Jurkat, Clone E6-1 (cell line): Measurements from ENCODE around the gene SH3RF1.
"Not testable (repeated sequence)": the region's sequence is repeated elsewhere in the genome, so short reads cannot be mapped to it uniquely, and the experiment has no call there.

Source experiments
- DNase-seq: peaks from one replicate; pipeline ENCODE4 v3.0.0-alpha.2; 2011; ENCODE audit warnings: low read depth, low spot score
- H3K4me3 ChIP-seq: 2 replicates; pipeline ENCODE4 v1.5.1; 2011; ENCODE audit warnings: mild to moderate bottlenecking, low read length, control low read depth, moderate library complexity

SH3RF1 gene

DNA sequence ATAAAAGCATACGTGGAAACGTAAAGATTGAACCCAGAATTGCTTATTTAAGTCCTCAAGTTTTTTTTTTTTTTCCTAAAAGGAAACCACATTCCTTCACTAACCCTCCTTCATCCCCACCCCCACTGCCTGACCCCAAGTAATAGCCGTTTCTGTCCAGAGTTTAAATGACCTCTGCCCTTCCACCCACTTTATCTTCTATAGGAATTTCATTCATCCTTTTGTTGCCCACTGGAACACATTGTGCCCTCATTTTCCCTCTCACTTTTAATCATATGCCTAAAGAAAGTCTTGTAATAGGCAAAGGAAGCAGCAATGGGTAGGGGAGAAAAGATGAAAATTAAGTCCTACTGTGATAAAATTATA lies 62.7 kb downstream of the SH3RF1 start:
- DNase-seq = no peak
- no peak overlapping the region for H3K4me3 ChIP-seq

GRCh38 chr4:169207436-169208089 lies 63.2 kb downstream of the SH3RF1 start:
- no peak for DNase-seq
- no peak overlapping the region for H3K4me3 ChIP-seq

GRCh38 chr4:169205744-169206080 lies 65.0 kb downstream of the SH3RF1 start:
- no peak for DNase-seq
- H3K4me3 ChIP-seq = no peak overlapping the region

DNA sequence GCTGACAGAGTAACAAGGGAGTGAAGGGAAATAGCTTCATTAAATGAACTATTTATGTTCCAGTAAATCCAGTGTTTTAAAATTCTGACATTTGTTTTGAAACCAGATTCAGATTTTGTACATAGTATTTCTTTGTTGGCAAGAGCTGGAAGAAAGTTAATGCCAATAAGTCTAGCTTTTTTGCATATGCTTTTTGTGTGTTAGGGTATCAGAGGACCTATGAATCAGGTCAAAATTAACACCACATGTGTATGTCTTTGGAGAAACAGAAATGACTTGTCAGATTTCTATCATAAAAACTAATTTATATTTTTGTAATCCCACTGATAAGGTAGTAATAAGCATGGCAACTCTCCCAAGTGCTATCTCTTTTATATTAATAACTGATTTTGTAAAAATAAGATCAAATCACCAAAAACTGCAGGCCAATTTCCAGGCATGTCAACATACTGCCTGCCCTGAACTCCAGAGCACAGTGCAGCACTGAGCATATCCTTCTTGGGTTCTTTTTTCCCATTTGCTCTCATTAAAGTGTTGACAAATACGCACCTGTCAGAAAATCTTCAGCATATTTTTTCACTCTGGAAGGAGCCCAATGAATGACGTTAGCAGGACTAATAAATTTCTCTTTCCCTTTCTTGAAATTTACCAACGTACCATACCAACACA lies 65.5 kb downstream of the SH3RF1 start:
- DNase-seq = no peak
- H3K4me3 ChIP-seq = no peak overlapping the region

DNA sequence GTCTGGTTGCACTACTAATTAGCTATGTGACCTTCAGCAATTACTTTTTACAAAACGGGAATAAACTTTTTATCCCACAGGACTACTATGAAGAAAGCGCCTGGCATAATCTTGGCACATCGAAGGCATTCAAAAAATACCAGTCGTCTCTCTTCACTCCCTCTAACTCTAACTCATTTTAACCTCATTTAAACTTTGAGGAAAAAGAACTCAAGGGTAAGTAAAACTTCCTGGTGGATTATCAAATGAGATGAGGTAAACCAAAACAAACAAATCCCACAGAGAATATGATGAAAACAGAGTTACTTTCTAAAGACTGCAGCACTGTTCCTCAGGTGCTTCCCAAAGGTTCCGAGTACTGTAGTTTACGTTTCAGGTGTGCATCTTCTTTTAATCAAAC lies 66.9 kb downstream of the SH3RF1 start:
- no peak overlapping the region for H3K4me3 ChIP-seq
- no peak for DNase-seq

DNA sequence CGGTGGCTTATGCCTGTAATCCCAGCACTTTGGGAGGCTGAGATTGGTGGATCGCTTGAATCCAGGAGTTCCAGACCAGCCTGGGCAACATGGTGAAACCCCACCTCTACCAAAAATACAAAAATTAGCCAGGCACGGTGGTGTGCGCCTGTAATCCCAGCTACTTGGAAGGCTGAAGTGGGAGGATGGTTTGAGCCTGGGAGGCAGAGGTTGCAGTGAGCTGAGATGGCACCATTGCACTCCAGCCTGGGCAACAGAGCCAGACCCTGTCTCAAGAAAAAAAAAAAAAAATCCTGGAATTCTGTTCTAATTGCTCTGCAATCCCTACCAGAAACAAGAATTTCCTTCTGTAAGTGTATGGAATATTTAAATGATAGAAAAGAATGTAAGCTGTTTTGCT lies 67.5 kb downstream of the SH3RF1 start:
- H3K4me3 ChIP-seq, DNase-seq: not testable (repeated sequence)

DNA sequence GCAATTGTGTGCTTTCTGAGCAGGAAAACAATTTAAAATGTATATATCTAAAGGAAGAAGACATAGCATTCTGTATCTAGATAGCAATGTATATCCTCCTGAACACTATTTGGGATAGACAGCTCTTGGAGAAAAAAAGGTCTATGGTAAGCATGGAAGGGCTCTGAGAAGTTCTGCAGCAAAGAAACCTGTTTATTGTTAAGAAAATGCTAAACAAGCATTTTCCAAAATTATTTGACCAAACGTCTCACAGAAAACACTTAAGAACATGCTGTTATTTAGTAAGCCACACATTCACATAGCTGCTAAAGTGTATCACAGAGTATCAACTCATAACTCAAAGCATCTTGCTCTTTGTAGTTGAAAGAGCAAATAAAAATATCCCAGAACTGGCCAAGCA lies 67.9 kb downstream of the SH3RF1 start:
- H3K4me3 ChIP-seq = no peak overlapping the region
- no peak for DNase-seq

- no peak for DNase-seq
- H3K4me3 ChIP-seq = no peak overlapping the region
Measured at GRCh38 chr4:169202145-169202699, 68.5 kb downstream of the SH3RF1 start.

DNA sequence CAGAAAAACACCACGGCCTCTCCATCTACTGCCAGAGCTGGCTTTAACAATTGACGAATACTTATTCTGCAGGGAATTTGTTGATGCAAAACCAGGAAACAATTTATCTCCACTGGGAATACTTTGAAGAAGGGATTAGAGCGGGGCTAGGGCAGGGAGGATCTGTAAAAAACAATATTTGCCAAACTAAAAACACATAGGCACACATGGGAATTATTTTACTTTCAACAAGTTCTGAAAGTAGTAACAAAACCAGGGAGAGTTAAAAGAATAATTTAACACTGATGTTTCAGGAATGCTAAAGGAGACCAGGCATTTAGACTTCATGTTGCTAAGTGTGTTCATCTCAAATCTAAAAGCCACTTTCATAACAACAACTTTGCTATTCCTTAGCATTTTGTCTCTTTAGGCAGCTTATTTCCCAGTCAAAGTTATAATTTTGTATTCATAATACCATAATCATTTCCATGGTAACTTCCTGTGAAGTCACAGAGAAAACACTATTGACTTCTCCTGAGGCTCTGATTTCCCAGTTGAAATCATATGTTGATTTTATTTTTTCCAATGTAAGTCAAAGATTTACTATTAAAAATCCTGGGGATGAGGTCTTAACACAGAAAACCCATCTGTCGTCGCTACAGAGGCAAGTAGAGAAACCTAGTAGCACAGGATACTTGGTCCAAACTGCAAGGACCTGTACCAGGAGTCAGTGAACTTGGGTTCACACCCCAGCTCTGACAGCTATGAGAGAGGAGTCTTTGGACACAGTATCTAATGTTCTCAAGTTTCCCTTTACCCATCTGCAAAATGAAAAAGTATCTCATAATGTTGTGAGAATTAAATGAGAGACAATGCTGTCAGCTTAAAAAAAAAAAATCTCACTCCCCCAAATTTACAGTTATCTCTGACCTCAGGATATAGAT lies 69.3 kb downstream of the SH3RF1 start:
- no peak overlapping the region for H3K4me3 ChIP-seq

GRCh38 chr4:169200361-169201030 lies 70.3 kb downstream of the SH3RF1 start:
- no peak for DNase-seq
- H3K4me3 ChIP-seq = no peak overlapping the region

More for the DNA sequence above, 69.3 kb downstream of the SH3RF1 start:
- no peak for DNase-seq

DNA sequence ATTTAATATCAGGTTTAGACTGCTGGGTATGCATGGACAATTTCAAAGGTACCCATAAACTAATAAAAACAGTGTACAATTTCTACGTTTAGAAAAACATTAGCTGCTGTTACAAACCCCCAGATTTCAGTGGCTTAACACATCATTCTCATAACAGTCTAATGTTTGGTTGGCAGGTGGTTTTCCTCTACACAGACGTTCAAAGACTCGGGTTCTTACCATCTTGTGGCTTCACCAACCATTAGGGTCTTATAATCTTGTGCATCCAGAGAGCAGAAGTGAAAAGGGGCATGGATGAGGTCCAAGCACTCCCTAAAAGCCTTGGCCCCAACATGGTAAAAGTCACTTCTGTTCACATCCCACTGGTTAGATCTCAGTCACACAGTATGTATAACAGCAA lies 71.6 kb downstream of the SH3RF1 start:
- peak; percentile 6 for DNase-seq
- no peak overlapping the region for H3K4me3 ChIP-seq

GRCh38 chr4:169198167-169198566 lies 72.6 kb downstream of the SH3RF1 start:
- DNase-seq = no peak
- no peak overlapping the region for H3K4me3 ChIP-seq

- H3K4me3 ChIP-seq = not testable (repeated sequence)
Measured at GRCh38 chr4:169197206-169197605, 73.5 kb downstream of the SH3RF1 start.

GRCh38 chr4:169195032-169195431 lies 75.7 kb downstream of the SH3RF1 start:
- H3K4me3 ChIP-seq = no peak overlapping the region
- DNase-seq = no peak

More at GRCh38 chr4:169197206-169197605, 73.5 kb downstream of the SH3RF1 start:
- DNase-seq = not testable (repeated sequence)

- not testable (repeated sequence) for DNase-seq, H3K4me3 ChIP-seq
Measured at GRCh38 chr4:169189968-169190367, 80.8 kb downstream of the SH3RF1 start.

DNA sequence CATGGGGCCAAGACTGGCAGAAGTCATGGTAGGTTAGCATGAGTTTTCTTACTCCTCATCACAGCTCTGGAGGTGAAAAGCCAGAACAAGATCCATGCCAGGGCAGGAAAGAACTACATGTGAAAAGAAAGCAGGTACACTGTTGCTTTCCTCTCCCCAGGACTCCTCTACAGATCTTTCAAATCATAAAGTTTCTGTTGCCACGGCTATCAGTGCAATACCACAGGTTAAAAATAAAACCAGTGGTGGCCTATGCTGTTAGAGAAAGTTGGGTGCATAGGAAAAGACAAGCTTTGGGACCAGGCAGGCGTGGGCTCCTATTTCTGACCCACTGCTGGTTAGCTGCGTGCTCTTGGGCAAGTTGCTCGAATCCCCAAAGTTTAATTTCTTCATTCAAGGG lies 81.4 kb downstream of the SH3RF1 start:
- H3K4me3 ChIP-seq = no peak overlapping the region
- DNase-seq = no peak

DNA sequence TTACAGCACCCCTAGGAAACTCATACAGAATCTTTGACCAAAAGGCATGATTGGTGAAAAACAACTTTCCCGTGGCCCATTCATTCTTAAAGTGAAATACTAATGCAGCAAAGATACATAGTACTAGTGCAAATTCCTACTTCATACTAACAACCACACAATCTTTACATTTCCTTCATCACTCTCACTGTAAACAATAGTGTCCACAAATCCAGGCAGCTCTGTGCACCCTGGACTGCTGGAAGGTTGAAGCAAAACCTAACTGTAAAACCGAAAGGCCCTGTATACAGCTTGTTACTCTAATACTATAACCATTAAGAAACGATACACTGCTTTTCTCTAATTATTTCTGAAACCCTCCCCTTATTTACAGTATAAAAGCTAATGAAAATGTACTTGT lies 82.6 kb downstream of the SH3RF1 start:
- no peak for DNase-seq

DNA sequence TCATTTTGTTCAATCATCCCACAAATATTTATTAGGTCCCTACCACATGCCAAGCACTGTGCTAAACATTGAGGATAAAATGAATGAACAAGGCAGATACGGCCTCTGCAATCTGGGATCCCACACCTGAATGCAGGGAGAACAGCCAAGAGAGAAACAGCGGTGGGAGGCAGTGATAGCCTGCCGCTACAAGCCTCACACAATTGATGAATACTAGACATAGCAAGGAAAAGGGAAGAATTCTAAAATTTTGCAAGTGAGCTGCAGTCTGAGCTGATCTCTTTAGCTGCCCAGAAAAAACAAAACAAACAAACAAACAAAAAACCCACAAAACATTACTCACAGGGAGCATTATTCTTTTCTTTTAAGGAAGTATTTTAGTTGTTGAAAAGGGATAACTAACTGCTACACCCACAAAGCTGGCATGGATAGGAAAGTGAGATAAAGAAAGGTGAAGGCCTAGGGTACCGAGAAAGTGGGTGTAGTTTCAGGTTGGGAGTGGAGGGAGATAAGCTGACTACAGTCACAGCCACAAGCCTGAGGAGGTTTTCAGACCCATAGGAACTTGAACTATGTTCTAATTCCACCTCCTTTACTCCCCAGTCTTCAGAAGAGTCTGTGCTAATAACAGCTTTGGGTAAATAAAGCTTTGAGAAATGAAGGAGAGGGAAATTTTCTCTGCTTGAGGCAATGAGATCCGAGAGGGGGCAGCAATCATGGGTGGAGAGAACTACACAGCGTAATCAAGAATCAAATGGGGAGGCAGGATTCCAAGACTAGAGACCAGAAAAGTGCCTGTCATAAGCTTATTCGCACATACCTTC lies 85.4 kb downstream of the SH3RF1 start:
- no peak for DNase-seq

More for the DNA sequence above, 82.6 kb downstream of the SH3RF1 start:
- H3K4me3 ChIP-seq = no peak overlapping the region

More for the DNA sequence above, 85.4 kb downstream of the SH3RF1 start:
- no peak overlapping the region for H3K4me3 ChIP-seq
